Gastroesophageal sphincter (tissue), 4 donors: ENCODE measurements around the gene RCCD1. TPM values are rescaled to one million over a fixed set of nuclear protein-coding genes. Genes with fewer than 3 reads are reported as not detected.

Source experiments
- ATAC-seq: fragments of 150-250 bp; one replicate; pipeline ENCODE4 v1.9.1; 2016; ENCODE audit warnings: mild to moderate bottlenecking, moderate library complexity
- H3K27ac ChIP-seq, 4 donors: fragments of 200-600 bp; sonication (generic) in 3 of 4; 1 replicate in 3 of 4; 2 replicates in 1 of 4; pipeline ENCODE4 v1.5.1; 2016 to 2019
- H3K27me3 ChIP-seq: fragments of 200-600 bp; sonication (generic); one replicate; pipeline ENCODE4 v1.5.1; 2019
- H3K36me3 ChIP-seq, 2 donors: fragments of 200-600 bp; sonication (generic); one replicate each; pipeline ENCODE4 v1.5.1; 2019; ENCODE audit warnings: control low read depth in 1 of 2
- H3K4me1 ChIP-seq, 3 donors: fragments of 200-600 bp; sonication (generic); 1 replicate in 2 of 3; 2 replicates in 1 of 3; pipeline ENCODE4 v1.5.1; 2016 to 2019; ENCODE audit warnings: control low read depth in 2 of 3
- H3K4me3 ChIP-seq, 2 donors: fragments of 200-600 bp; sonication (generic); one replicate each; pipeline ENCODE4 v1.5.1; 2019; ENCODE audit warnings: mild to moderate bottlenecking in 1 of 2, moderate library complexity in 1 of 2
- H3K9me3 ChIP-seq, 3 donors: fragments of 200-600 bp; sonication (generic); one replicate each; pipeline ENCODE4 v1.5.1; 2017 to 2019; ENCODE audit warnings: control low read depth in 2 of 3
- CTCF ChIP-seq, 4 experiments: fragments of 200-600 bp in 2 of 4; fragments of 450-650 bp in 2 of 4; sonication (generic) in 1 of 4; IDR thresholded peaks; one replicate each; pipeline ENCODE4 v1.5.1; 2017 to 2019; ENCODE audit warnings: antibody characterized with exemption in 4 of 4, mild to moderate bottlenecking in 2 of 4, moderate library complexity in 2 of 4
- EP300 ChIP-seq: sonication (generic); formaldehyde crosslinking; IDR thresholded peaks from one replicate; pipeline ENCODE4 v1.6.1; 2017; ENCODE audit warnings: antibody characterized with exemption, mild to moderate bottlenecking
- POLR2A ChIP-seq, 2 donors: fragments of 450-650 bp; IDR thresholded peaks; one replicate each; pipeline ENCODE4 v1.6.1; 2017; ENCODE audit warnings: antibody characterized with exemption in 2 of 2, mild to moderate bottlenecking in 2 of 2, moderate library complexity in 1 of 2
- POLR2AphosphoS5 ChIP-seq: sonication (generic); formaldehyde crosslinking; IDR thresholded peaks from one replicate; pipeline ENCODE4 v1.6.1; 2017; ENCODE audit warnings: antibody characterized with exemption
- WGBS, 2 donors: methylation state at CpG; one replicate each; pipeline ENCODE4 v1.1.5; 2018; ENCODE audit warnings: low coverage in 1 of 2; 5-methylcytosine and 5-hydroxymethylcytosine counted together
- total RNA-seq, 4 donors: library from RNA; depleted of rRNA; stranded (reverse); fragments of >200 nt; gene quantifications; one replicate each; pipeline ENCODE4 v1.1.0, GENCODE V29; 2016

Gene RCCD1
- total RNA-seq, 4 donors from 2014 or later = 5.3 to 11.1 (median 9.0) TPM

- TF ChIP-seq POLR2AphosphoS5 = no peak
- TF ChIP-seq EP300 = no peak
- TF ChIP-seq CTCF (IDR thresholded peaks at IDR 0.05) = no peak
- TF ChIP-seq POLR2A (IDR thresholded peaks at IDR 0.05) = no peak
- ATAC-seq = no peak
- H3K36me3 ChIP-seq = peaks cover 0 to 14% of the 10 kb centered on the region in 2 donors
- 79 to 98% methylated on average over 2 to 13 of the region's 21 CpGs for WGBS, 2 donors
- no peaks in the 10 kb centered on the region for H3K9me3 ChIP-seq
- H3K27ac ChIP-seq = no peak overlapping the region
- no peaks in the 10 kb centered on the region for H3K27me3 ChIP-seq
- no peak overlapping the region for H3K4me3 ChIP-seq
- H3K4me1 ChIP-seq = no peaks in the 10 kb centered on the region
These were observed 19.5 kb downstream of the RCCD1 start for GRCh38 chr15:90974216-90974615.

DNA sequence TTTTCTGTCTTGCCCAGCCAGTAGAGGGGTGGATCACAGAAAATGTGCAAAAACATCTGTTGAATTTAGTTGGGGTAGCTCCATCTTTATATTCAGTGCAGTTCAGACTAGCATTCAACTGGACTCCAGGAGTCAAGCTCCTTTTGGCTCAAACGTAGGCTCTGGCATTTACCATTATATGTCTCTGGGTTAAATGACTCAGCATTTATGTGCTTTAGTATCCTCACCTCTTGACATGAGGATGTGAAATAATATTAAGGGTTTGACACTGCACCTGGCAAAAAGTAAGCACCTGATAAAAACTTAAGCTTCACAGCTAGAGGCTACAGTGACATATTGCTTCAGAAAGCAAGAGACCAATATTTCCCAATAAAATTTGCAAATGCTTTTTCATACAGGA, 24.9 kb downstream of the RCCD1 start:
- 29 to 90% methylated on average over 1 of the region's 1 CpG for WGBS, 2 donors
- Histone ChIP-seq H3K4me3 (no peak overlapping the region), H3K4me1 (no peaks in the 10 kb centered on the region), H3K9me3 (no peaks in the 10 kb centered on the region), H3K27ac (no peak overlapping the region), H3K36me3 (peaks cover 0 to 14% of the 10 kb centered on the region in 2 donors), H3K27me3 (no peaks in the 10 kb centered on the region)
- ATAC-seq = no peak
- no peak for TF ChIP-seq CTCF (IDR thresholded peaks at IDR 0.05)
- no peak for TF ChIP-seq EP300
- TF ChIP-seq POLR2A (IDR thresholded peaks at IDR 0.05) = no peak
- no peak for TF ChIP-seq POLR2AphosphoS5

DNA sequence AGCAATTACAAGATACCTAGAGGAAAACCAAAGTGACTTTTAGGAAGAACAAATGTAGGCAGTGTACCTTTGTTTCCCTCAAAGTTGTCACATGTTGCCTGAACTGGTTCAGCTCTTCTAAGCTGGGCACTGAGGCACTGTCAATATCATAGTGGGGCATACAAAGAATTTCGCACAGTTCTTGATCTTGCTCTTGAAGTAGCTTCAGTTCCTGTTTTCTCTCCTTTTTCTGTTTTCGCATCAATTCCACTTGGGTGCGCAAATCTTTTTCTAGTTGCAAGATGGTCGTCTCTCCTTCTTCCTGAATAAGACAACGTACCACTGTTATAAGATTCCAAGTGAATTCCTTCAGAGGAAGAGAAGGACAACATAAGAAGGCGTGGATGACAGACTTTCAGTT, 27.0 kb downstream of the RCCD1 start:
- Histone ChIP-seq H3K27me3 (no peaks in the 10 kb centered on the region), H3K4me1 (no peaks in the 10 kb centered on the region), H3K36me3 (peaks cover 0 to 10% of the 10 kb centered on the region in 2 donors), H3K27ac (no peak overlapping the region), H3K9me3 (no peaks in the 10 kb centered on the region), H3K4me3 (no peak overlapping the region)
- ATAC-seq = no peak
- WGBS, 2 donors = 85 to 91% methylated on average over 5 to 6 of the region's 6 CpGs
- TF ChIP-seq POLR2AphosphoS5 (no peak), EP300 (no peak), POLR2A (IDR thresholded peaks at IDR 0.05) (no peak), CTCF (IDR thresholded peaks at IDR 0.05) (no peak)

- peaks cover 0 to 10% of the 10 kb centered on the region in 2 donors for H3K36me3 ChIP-seq
- no peaks in the 10 kb centered on the region for H3K4me1 ChIP-seq
- H3K27ac ChIP-seq = no peak overlapping the region
- H3K4me3 ChIP-seq = no peak overlapping the region
- no peaks in the 10 kb centered on the region for H3K9me3 ChIP-seq
- no peak for ATAC-seq
- 75 to 88% methylated on average over 1 to 2 of the region's 5 CpGs for WGBS, 2 donors
- TF ChIP-seq CTCF (IDR thresholded peaks at IDR 0.05) = no peak
- TF ChIP-seq POLR2AphosphoS5 = no peak
- TF ChIP-seq EP300 = no peak
- no peak for TF ChIP-seq POLR2A (IDR thresholded peaks at IDR 0.05)
- no peaks in the 10 kb centered on the region for H3K27me3 ChIP-seq
These were observed 27.5 kb downstream of the RCCD1 start for GRCh38 chr15:90982135-90982534.

GRCh38 chr15:90986790-90987507, 32.3 kb downstream of the RCCD1 start:
- no peaks in the 10 kb centered on the region for H3K4me1 ChIP-seq
- no peak overlapping the region for H3K4me3 ChIP-seq
- no peak overlapping the region for H3K27ac ChIP-seq
- WGBS, 2 donors = 73% methylated on average over 5 to 9 of the region's 11 CpGs
- TF ChIP-seq EP300 (no peak), POLR2A (IDR thresholded peaks at IDR 0.05) (no peak), CTCF (IDR thresholded peaks at IDR 0.05) (no peak), POLR2AphosphoS5 (no peak)
- no peaks in the 10 kb centered on the region for H3K9me3 ChIP-seq
- H3K36me3 ChIP-seq = peaks cover 0 to 5% of the 10 kb centered on the region in 2 donors
- H3K27me3 ChIP-seq = no peaks in the 10 kb centered on the region
- no peak for ATAC-seq
